Neural progenitor cell (in vitro differentiated cells): ENCODE measurements around the gene EEIG2. TPM values are rescaled to one million over a fixed set of nuclear protein-coding genes. Genes with fewer than 3 reads are reported as not detected.

Source experiments
- DNase-seq: peaks from one replicate; pipeline ENCODE4 v3.0.0-alpha.2; 2016; ENCODE audit warnings: low spot score
- H2AFZ ChIP-seq: fragments of 200-600 bp; sonication (generic); replicated peaks from 2 replicates; pipeline ENCODE4 v1.6.1; 2016; ENCODE audit warnings: antibody characterized with exemption
- H3F3A ChIP-seq: fragments of 200-600 bp; sonication (generic); 2 replicates; pipeline ENCODE4 v1.6.1; 2016; ENCODE audit warnings: antibody characterized with exemption, low read depth
- H3K27ac ChIP-seq: fragments of 200-600 bp; sonication (generic); 2 replicates; pipeline ENCODE4 v1.5.1; 2016; ENCODE audit warnings: mild to moderate bottlenecking
- H3K27me3 ChIP-seq: fragments of 200-600 bp; sonication (generic); 2 replicates; pipeline ENCODE4 v1.6.1; 2016; ENCODE audit warnings: mild to moderate bottlenecking, moderate library complexity
- H3K36me3 ChIP-seq: fragments of 200-600 bp; sonication (generic); 2 replicates; pipeline ENCODE4 v1.5.1; 2016
- H3K4me1 ChIP-seq: fragments of 200-600 bp; sonication (generic); 2 replicates; pipeline ENCODE4 v1.6.1; 2016; ENCODE audit warnings: mixed run types
- H3K4me2 ChIP-seq: fragments of 200-600 bp; sonication (generic); 2 replicates; pipeline ENCODE4 v1.6.1; 2016
- H3K4me3 ChIP-seq: fragments of 200-600 bp; sonication (generic); 2 replicates; pipeline ENCODE4 v1.5.1; 2016
- H3K79me2 ChIP-seq: fragments of 200-600 bp; sonication (generic); 2 replicates; pipeline ENCODE4 v1.6.1; 2016; ENCODE audit warnings: low read depth
- H3K9ac ChIP-seq: fragments of 200-600 bp; sonication (generic); 2 replicates; pipeline ENCODE4 v1.6.1; 2016
- H3K9me3 ChIP-seq: fragments of 200-600 bp; sonication (generic); 2 replicates; pipeline ENCODE4 v1.5.1; 2016; ENCODE audit warnings: low read depth
- H4K20me1 ChIP-seq: fragments of 200-600 bp; sonication (generic); 2 replicates; pipeline ENCODE4 v1.6.1; 2016; ENCODE audit warnings: low read depth
- H3K27ac Mint-ChIP-seq: 3 replicates; pipeline ENCODE4 v1.8.0; 2021; ENCODE audit warnings: mixed read lengths
- H3K27me3 Mint-ChIP-seq: 2 replicates; pipeline ENCODE4 v1.8.0; 2022; ENCODE audit warnings: low read depth, mild to moderate bottlenecking, inconsistent platforms, moderate library complexity, mixed read lengths; ENCODE audit not compliant: insufficient read depth
- H3K36me3 Mint-ChIP-seq: 3 replicates; pipeline ENCODE4 v1.8.0; 2021; ENCODE audit warnings: mixed read lengths
- H3K4me1 Mint-ChIP-seq: 3 replicates; pipeline ENCODE4 v1.8.0; 2021; ENCODE audit warnings: mixed read lengths
- H3K4me3 Mint-ChIP-seq: 3 replicates; pipeline ENCODE4 v1.8.0; 2021; ENCODE audit warnings: mild to moderate bottlenecking, moderate library complexity, mixed read lengths
- H3K9me3 Mint-ChIP-seq: 3 replicates; pipeline ENCODE4 v1.8.0; 2020; ENCODE audit warnings: mixed read lengths
- CTCF ChIP-seq: fragments of 200-600 bp; sonication (generic); IDR thresholded peaks from 2 replicates; pipeline ENCODE4 v1.5.1; 2017; ENCODE audit warnings: antibody characterized with exemption, mild to moderate bottlenecking
- EZH2 ChIP-seq: fragments of 200-600 bp; sonication (generic); IDR thresholded peaks from 2 replicates; pipeline ENCODE4 v1.6.1; 2017; ENCODE audit warnings: antibody characterized with exemption, mild to moderate bottlenecking, moderate library complexity
- EZH2phosphoT487 ChIP-seq: fragments of 200-600 bp; sonication (generic); IDR thresholded peaks from 2 replicates; pipeline ENCODE4 v1.6.1; 2017; ENCODE audit warnings: antibody characterized with exemption
- total RNA-seq: library from RNA; depleted of rRNA; stranded (reverse); fragments of >200 nt; gene quantifications from 2 replicates; pipeline ENCODE4 v1.2.3, GENCODE V29; 2015; ENCODE audit warnings: low replicate concordance

The EEIG2 gene
- total RNA-seq, 1 donor from 2014 or later: 8.8 TPM

GRCh38 chr1:108575375-108575774 is 15.5 kb downstream of the EEIG2 start:
- no peaks in the 10 kb centered on the region for H3K36me3 ChIP-seq
- H3K27ac ChIP-seq: no peak overlapping the region
- DNase-seq: no peak
- peaks cover 21% of the 10 kb centered on the region for H3K9me3 Mint-ChIP-seq
- no peak overlapping the region for H3K9ac ChIP-seq
- no peaks in the 10 kb centered on the region for H3K4me1 Mint-ChIP-seq
- no peak overlapping the region for H3K27ac Mint-ChIP-seq
- no peak for TF ChIP-seq EZH2
- TF ChIP-seq CTCF: no peak
- TF ChIP-seq EZH2phosphoT487: no peak
- no peak overlapping the region for H2AFZ ChIP-seq
- H3K79me2 ChIP-seq: no peaks in the 10 kb centered on the region
- H3F3A ChIP-seq: no peaks in the 10 kb centered on the region
- H3K9me3 ChIP-seq: no peaks in the 10 kb centered on the region
- no peaks in the 10 kb centered on the region for H4K20me1 ChIP-seq
- H3K27me3 Mint-ChIP-seq: no peaks in the 10 kb centered on the region
- no peaks in the 10 kb centered on the region for H3K27me3 ChIP-seq
- no peak overlapping the region for H3K4me3 ChIP-seq
- H3K4me2 ChIP-seq: no peak overlapping the region
- no peak overlapping the region for H3K4me3 Mint-ChIP-seq
- H3K4me1 ChIP-seq: no peaks in the 10 kb centered on the region
- peaks cover 7% of the 10 kb centered on the region for H3K36me3 Mint-ChIP-seq

- no peaks in the 10 kb centered on the region for H4K20me1 ChIP-seq
- no peak for TF ChIP-seq CTCF
- no peak for TF ChIP-seq EZH2phosphoT487
- TF ChIP-seq EZH2: no peak
- H3K4me2 ChIP-seq: no peak overlapping the region
- H3K9me3 ChIP-seq: no peaks in the 10 kb centered on the region
- H3K27me3 ChIP-seq: no peaks in the 10 kb centered on the region
- H3K27me3 Mint-ChIP-seq: no peaks in the 10 kb centered on the region
- no peak overlapping the region for H3K4me3 ChIP-seq
- H3K9ac ChIP-seq: no peak overlapping the region
- H3K27ac Mint-ChIP-seq: no peak overlapping the region
- peaks cover 4% of the 10 kb centered on the region for H3K36me3 Mint-ChIP-seq
- peaks cover 25% of the 10 kb centered on the region for H3K9me3 Mint-ChIP-seq
- H3K4me1 ChIP-seq: no peaks in the 10 kb centered on the region
- H2AFZ ChIP-seq: no peak overlapping the region
- no peak overlapping the region for H3K27ac ChIP-seq
- H3F3A ChIP-seq: no peaks in the 10 kb centered on the region
- H3K79me2 ChIP-seq: peaks cover 3% of the 10 kb centered on the region
- DNase-seq: no peak
- no peak overlapping the region for H3K4me3 Mint-ChIP-seq
- H3K36me3 ChIP-seq: no peaks in the 10 kb centered on the region
- H3K4me1 Mint-ChIP-seq: peaks cover 7% of the 10 kb centered on the region
Observed at GRCh38 chr1:108583757-108584427, 24.0 kb downstream of the EEIG2 start.

GRCh38 chr1:108584428-108584856 is 24.5 kb downstream of the EEIG2 start:
- H3K4me3 Mint-ChIP-seq: no peak overlapping the region
- Histone ChIP-seq H3K4me3 (no peak overlapping the region), H3K4me2 (no peak overlapping the region), H3K27ac (no peak overlapping the region), H3K4me1 (no peaks in the 10 kb centered on the region), H3K9ac (no peak overlapping the region), H3K9me3 (no peaks in the 10 kb centered on the region), H2AFZ (no peak overlapping the region), H3K36me3 (no peaks in the 10 kb centered on the region), H3F3A (no peaks in the 10 kb centered on the region), H3K79me2 (peaks cover 3% of the 10 kb centered on the region), H3K27me3 (no peaks in the 10 kb centered on the region), H4K20me1 (no peaks in the 10 kb centered on the region)
- peaks cover 24% of the 10 kb centered on the region for H3K9me3 Mint-ChIP-seq
- peaks cover 4% of the 10 kb centered on the region for H3K36me3 Mint-ChIP-seq
- no peaks in the 10 kb centered on the region for H3K27me3 Mint-ChIP-seq
- H3K4me1 Mint-ChIP-seq: peaks cover 7% of the 10 kb centered on the region
- no peak for DNase-seq
- H3K27ac Mint-ChIP-seq: no peak overlapping the region
- TF ChIP-seq EZH2phosphoT487 (no peak), CTCF (no peak), EZH2 (no peak)
